ENCODE data around the gene ADGRG7. TPM values are rescaled to one million over a fixed set of nuclear protein-coding genes. Genes with fewer than 3 reads are reported as not detected.

ADGRG7 gene
- total RNA-seq, 1 experiment from 2014 or later = not detected

- POLR2A ChIA-PET (ENCODE audit: unreplicated experiment) = no interaction called here
- Histone ChIP-seq H3K36me3 (ENCODE audit: low read depth, low read length) (no peaks in the 10 kb centered on the region), H2AFZ (ENCODE audit: low read length) (no peak overlapping the region), H3K27me3 (ENCODE audit: low read length) (no peaks in the 10 kb centered on the region), H3F3A (ENCODE audit: low read length, unreplicated experiment) (no peaks in the 10 kb centered on the region), H3K9ac (ENCODE audit: low read length) (no peak overlapping the region), H3K9me2 (replicated peaks; ENCODE audit: low read length) (no peaks in the 10 kb centered on the region), H3K4me1 (ENCODE audit: insufficient read depth, low read length) (peaks cover 11% of the 10 kb centered on the region), H3K79me2 (ENCODE audit: low read length) (no peaks in the 10 kb centered on the region), H3K4me3 (ENCODE audit: low read length) (no peak overlapping the region), H3K4me2 (ENCODE audit: low read length) (no peak overlapping the region), H4K20me1 (ENCODE audit: low read length) (no peaks in the 10 kb centered on the region), H3K9me3 (ENCODE audit: low read length) (no peaks in the 10 kb centered on the region), H3K27ac (ENCODE audit: low read length) (no peak overlapping the region)
- intact Hi-C loops (cut with micrococcal nuclease) = no loop called here
- ATAC-seq (no peak), DNase-seq (no peak)
- no peak for TF ChIP-seq EZH2 (IDR thresholded peaks at IDR 0.05; ENCODE audit: low read length, unreplicated experiment)
- TF ChIP-seq EZH2phosphoT487 (IDR thresholded peaks at IDR 0.05; ENCODE audit: borderline replicate concordance, low read length) = no peak
- TF ChIP-seq CTCF (conservative IDR thresholded peaks at IDR 0.05; ENCODE audit: low read depth, low read length) = no peak
- no TSS peak for BruUV-seq (replicated peaks)
- CTCF ChIA-PET = no interaction called here
Observed at GRCh38 chr3:100645913-100646312, 36.5 kb downstream of the ADGRG7 start.

- H3F3A ChIP-seq (ENCODE audit: low read length, unreplicated experiment) = no peaks in the 10 kb centered on the region
- H3K27me3 ChIP-seq (ENCODE audit: low read length) = no peaks in the 10 kb centered on the region
- no peak for TF ChIP-seq EZH2phosphoT487 (IDR thresholded peaks at IDR 0.05; ENCODE audit: borderline replicate concordance, low read length)
- no peak for TF ChIP-seq CTCF (conservative IDR thresholded peaks at IDR 0.05; ENCODE audit: low read depth, low read length)
- no peak for TF ChIP-seq EZH2 (IDR thresholded peaks at IDR 0.05; ENCODE audit: low read length, unreplicated experiment)
- no peak overlapping the region for H3K27ac ChIP-seq (ENCODE audit: low read length)
- H3K79me2 ChIP-seq (ENCODE audit: low read length) = no peaks in the 10 kb centered on the region
- H4K20me1 ChIP-seq (ENCODE audit: low read length) = no peaks in the 10 kb centered on the region
- H3K4me3 ChIP-seq (ENCODE audit: low read length) = no peak overlapping the region
- no peaks in the 10 kb centered on the region for H3K36me3 ChIP-seq (ENCODE audit: low read depth, low read length)
- no peak overlapping the region for H3K9ac ChIP-seq (ENCODE audit: low read length)
- ChIA-PET CTCF (no interaction called here), POLR2A (ENCODE audit: unreplicated experiment) (no interaction called here)
- no peak overlapping the region for H2AFZ ChIP-seq (ENCODE audit: low read length)
- H3K9me3 ChIP-seq (ENCODE audit: low read length) = no peaks in the 10 kb centered on the region
- no peak for ATAC-seq
- intact Hi-C loops (cut with micrococcal nuclease) = no loop called here
- H3K4me1 ChIP-seq (ENCODE audit: insufficient read depth, low read length) = peaks cover 22% of the 10 kb centered on the region
- BruUV-seq (replicated peaks) = no TSS peak
- no peaks in the 10 kb centered on the region for H3K9me2 ChIP-seq (replicated peaks; ENCODE audit: low read length)
- H3K4me2 ChIP-seq (ENCODE audit: low read length) = no peak overlapping the region
- DNase-seq = no peak
Observed at GRCh38 chr3:100647171-100647570, 37.8 kb downstream of the ADGRG7 start.

- no peak overlapping the region for H3K27ac ChIP-seq (ENCODE audit: low read length)
- H3K27me3 ChIP-seq (ENCODE audit: low read length) = no peaks in the 10 kb centered on the region
- ChIA-PET POLR2A (ENCODE audit: unreplicated experiment) (no interaction called here), CTCF (interaction anchor here (0.5 kb wide), 1 partner anchor 63 kb away, joined by 5 read pairs; no protein-coding TSS in a partner anchor)
- no TSS peak for BruUV-seq (replicated peaks)
- intact Hi-C loops (cut with micrococcal nuclease) = no loop called here
- no peaks in the 10 kb centered on the region for H4K20me1 ChIP-seq (ENCODE audit: low read length)
- H3K4me3 ChIP-seq (ENCODE audit: low read length) = no peak overlapping the region
- no peak overlapping the region for H3K4me2 ChIP-seq (ENCODE audit: low read length)
- no peak overlapping the region for H2AFZ ChIP-seq (ENCODE audit: low read length)
- H3K36me3 ChIP-seq (ENCODE audit: low read depth, low read length) = no peaks in the 10 kb centered on the region
- no peaks in the 10 kb centered on the region for H3F3A ChIP-seq (ENCODE audit: low read length, unreplicated experiment)
- H3K9me3 ChIP-seq (ENCODE audit: low read length) = no peaks in the 10 kb centered on the region
- peaks cover 24% of the 10 kb centered on the region for H3K4me1 ChIP-seq (ENCODE audit: insufficient read depth, low read length)
- TF ChIP-seq EZH2phosphoT487 (IDR thresholded peaks at IDR 0.05; ENCODE audit: borderline replicate concordance, low read length) = no peak
- TF ChIP-seq CTCF (conservative IDR thresholded peaks at IDR 0.05; ENCODE audit: low read depth, low read length) = no peak
- no peak for TF ChIP-seq EZH2 (IDR thresholded peaks at IDR 0.05; ENCODE audit: low read length, unreplicated experiment)
- ATAC-seq (no peak), DNase-seq (no peak)
- H3K9me2 ChIP-seq (replicated peaks; ENCODE audit: low read length) = no peaks in the 10 kb centered on the region
- no peak overlapping the region for H3K9ac ChIP-seq (ENCODE audit: low read length)
- no peaks in the 10 kb centered on the region for H3K79me2 ChIP-seq (ENCODE audit: low read length)
Observed at GRCh38 chr3:100647657-100648056, 38.3 kb downstream of the ADGRG7 start.

Measured in PC-3 (cell line).